GM06990 (cell line): ENCODE data around the gene SMIM10.

ENCODE experiments used
- DNase-seq: peaks from one replicate; pipeline ENCODE4 v3.0.0-alpha.2; 2011; ENCODE audit not compliant: insufficient read length; ENCODE audit errors: extremely low read depth
- H3K27me3 ChIP-seq: replicated peaks from 2 replicates; pipeline ENCODE4 v1.6.0; 2011; ENCODE audit warnings: low read length; ENCODE audit not compliant: control insufficient read depth, insufficient read depth
- H3K36me3 ChIP-seq: 2 replicates; pipeline ENCODE4 v1.5.1; 2011; ENCODE audit warnings: low read length; ENCODE audit not compliant: control insufficient read depth, insufficient read depth
- H3K4me3 ChIP-seq: replicated peaks from 2 replicates; pipeline ENCODE4 v1.5.1; 2011; ENCODE audit warnings: low read depth, mild to moderate bottlenecking, control low read depth, low read length
- TF ChIP-seq, protein P1 (sequence below): IDR thresholded peaks from 2 replicates; pipeline ENCODE4 v1.5.1; 2011; ENCODE audit warnings: low read length, control low read depth, mild to moderate bottlenecking, inconsistent platforms; ENCODE audit not compliant: insufficient read depth, poor library complexity, severe bottlenecking

The SMIM10 gene

GRCh38 chrX:135003876-135004623, 13.3 kb downstream of the SMIM10 start:
- Histone ChIP-seq H3K36me3 (no peaks in the 10 kb centered on the region), H3K4me3 (peak overlapping the region; percentile 64), H3K27me3 (no peaks in the 10 kb centered on the region; the same call in 1 of the 2 replicates)
- TF ChIP-seq, protein P1, sequence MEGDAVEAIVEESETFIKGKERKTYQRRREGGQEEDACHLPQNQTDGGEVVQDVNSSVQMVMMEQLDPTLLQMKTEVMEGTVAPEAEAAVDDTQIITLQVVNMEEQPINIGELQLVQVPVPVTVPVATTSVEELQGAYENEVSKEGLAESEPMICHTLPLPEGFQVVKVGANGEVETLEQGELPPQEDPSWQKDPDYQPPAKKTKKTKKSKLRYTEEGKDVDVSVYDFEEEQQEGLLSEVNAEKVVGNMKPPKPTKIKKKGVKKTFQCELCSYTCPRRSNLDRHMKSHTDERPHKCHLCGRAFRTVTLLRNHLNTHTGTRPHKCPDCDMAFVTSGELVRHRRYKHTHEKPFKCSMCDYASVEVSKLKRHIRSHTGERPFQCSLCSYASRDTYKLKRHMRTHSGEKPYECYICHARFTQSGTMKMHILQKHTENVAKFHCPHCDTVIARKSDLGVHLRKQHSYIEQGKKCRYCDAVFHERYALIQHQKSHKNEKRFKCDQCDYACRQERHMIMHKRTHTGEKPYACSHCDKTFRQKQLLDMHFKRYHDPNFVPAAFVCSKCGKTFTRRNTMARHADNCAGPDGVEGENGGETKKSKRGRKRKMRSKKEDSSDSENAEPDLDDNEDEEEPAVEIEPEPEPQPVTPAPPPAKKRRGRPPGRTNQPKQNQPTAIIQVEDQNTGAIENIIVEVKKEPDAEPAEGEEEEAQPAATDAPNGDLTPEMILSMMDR = no peak
- DNase-seq = peak; percentile 80

DNA sequence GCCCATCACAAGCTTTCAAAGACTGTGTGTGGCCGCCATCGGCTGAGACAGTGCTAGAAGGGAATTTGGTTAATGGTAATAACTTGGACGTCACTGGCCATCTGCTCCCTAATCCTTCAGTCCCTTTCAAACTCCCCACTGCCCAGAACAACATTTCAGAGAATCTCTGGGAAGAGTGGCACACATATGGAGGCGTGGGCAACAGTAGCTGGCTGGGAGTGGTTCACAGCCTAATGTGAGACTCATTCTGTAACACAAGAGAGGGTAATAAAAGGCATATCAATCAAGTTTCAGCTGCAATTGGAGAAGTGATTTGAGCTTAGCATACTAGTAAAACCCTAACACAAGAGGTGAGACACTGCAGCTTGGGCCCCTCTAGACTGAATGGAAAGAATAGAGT, 15.4 kb downstream of the SMIM10 start:
- no peak for DNase-seq
- Histone ChIP-seq H3K36me3 (no peaks in the 10 kb centered on the region), H3K27me3 (peaks cover 1% of the 10 kb centered on the region; the same call in 1 of the 2 replicates)

GRCh38 chrX:135009057-135009610, 18.3 kb downstream of the SMIM10 start:
- peaks cover 1% of the 10 kb centered on the region for H3K27me3 ChIP-seq
- TF ChIP-seq, protein P1 = no peak
- DNase-seq = no peak
- no peak overlapping the region for H3K4me3 ChIP-seq
- H3K36me3 ChIP-seq = no peaks in the 10 kb centered on the region

More for the DNA sequence above, 15.4 kb downstream of the SMIM10 start:
- TF ChIP-seq, protein P1 = no peak
- no peak overlapping the region for H3K4me3 ChIP-seq

DNA sequence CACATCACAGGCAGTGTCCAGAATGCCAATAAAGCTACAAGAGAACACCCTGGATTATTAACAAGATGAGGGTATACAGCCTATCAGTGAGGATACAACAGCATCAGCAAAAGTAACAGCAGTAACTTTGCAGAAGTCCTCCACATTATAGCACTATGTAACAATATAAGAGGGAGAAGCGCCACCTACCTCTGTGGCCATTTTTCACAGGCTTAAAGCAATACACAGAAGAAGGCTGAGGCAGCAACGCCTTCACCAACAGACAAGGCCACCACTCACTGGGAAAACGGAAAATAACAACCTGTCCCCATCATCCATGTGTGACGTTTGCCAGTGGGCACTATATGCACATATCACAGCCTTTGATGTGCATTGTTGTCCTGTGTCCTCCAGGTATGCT, 19.0 kb downstream of the SMIM10 start:
- Histone ChIP-seq H3K36me3 (no peaks in the 10 kb centered on the region), H3K27me3 (peaks cover 1% of the 10 kb centered on the region), H3K4me3 (no peak overlapping the region)
- no peak for DNase-seq
- TF ChIP-seq, protein P1 = no peak

DNA sequence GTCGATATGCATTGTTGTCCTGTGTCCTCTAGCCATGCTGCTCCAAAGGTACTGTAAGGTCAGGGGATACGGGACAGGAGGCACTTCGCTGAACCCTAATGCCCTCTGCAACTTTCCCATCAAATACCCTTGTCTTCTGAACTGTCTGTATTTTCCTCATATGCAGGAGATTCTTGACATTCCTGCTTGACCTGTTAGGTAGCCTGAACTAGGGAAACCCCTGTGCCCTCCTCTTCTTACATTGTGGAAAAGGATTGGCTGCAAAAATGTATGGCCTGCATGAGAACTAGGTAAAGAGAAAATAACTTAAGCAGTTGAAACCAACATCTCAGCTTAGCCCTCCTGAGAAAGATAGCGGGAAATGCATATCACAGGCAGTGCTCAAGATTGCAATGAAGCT, 20.1 kb downstream of the SMIM10 start:
- no peaks in the 10 kb centered on the region for H3K36me3 ChIP-seq
- no peak for DNase-seq
- peaks cover 1% of the 10 kb centered on the region for H3K27me3 ChIP-seq
- TF ChIP-seq, protein P1 = no peak
- no peak overlapping the region for H3K4me3 ChIP-seq
